Neural cell (in vitro differentiated cells): ENCODE measurements around the gene EPHA2.

Source experiments
- EP300 ChIP-seq: fragments of 450-650 bp; conservative IDR thresholded peaks from 2 replicates; pipeline ENCODE4 v1.6.1; 2014; ENCODE audit warnings: antibody characterized with exemption, mild to moderate bottlenecking, moderate library complexity; ENCODE audit not compliant: poor library complexity, severe bottlenecking
- MXI1 ChIP-seq: fragments of 450-650 bp; conservative IDR thresholded peaks from 2 replicates; pipeline ENCODE4 v1.6.1; 2014; ENCODE audit warnings: antibody characterized with exemption, mild to moderate bottlenecking; ENCODE audit not compliant: poor library complexity, severe bottlenecking
- POLR2AphosphoS5 ChIP-seq: IDR thresholded peaks from 2 replicates; pipeline ENCODE4 v1.6.1; 2012
- RAD21 ChIP-seq: fragments of 450-650 bp; conservative IDR thresholded peaks from 2 replicates; pipeline ENCODE4 v1.6.1; 2014; ENCODE audit warnings: antibody characterized with exemption, mild to moderate bottlenecking, moderate library complexity
- SMC3 ChIP-seq: fragments of 450-650 bp; conservative IDR thresholded peaks from 2 replicates; pipeline ENCODE4 v1.6.1; 2014; ENCODE audit warnings: antibody characterized with exemption, mild to moderate bottlenecking, moderate library complexity; ENCODE audit not compliant: poor library complexity
- TAF1 ChIP-seq: IDR thresholded peaks from 2 replicates; pipeline ENCODE4 v1.6.1; 2012; ENCODE audit warnings: low read depth
- TF ChIP-seq, protein P1 (sequence below): fragments of 450-650 bp; IDR thresholded peaks from 2 replicates; pipeline ENCODE4 v1.5.1; 2014; ENCODE audit warnings: antibody characterized with exemption, mild to moderate bottlenecking, moderate library complexity; ENCODE audit not compliant: poor library complexity, severe bottlenecking
- TF ChIP-seq, protein P2 (sequence below): IDR thresholded peaks from 2 replicates; pipeline ENCODE4 v1.6.1; 2012; ENCODE audit warnings: borderline replicate concordance

DNA sequence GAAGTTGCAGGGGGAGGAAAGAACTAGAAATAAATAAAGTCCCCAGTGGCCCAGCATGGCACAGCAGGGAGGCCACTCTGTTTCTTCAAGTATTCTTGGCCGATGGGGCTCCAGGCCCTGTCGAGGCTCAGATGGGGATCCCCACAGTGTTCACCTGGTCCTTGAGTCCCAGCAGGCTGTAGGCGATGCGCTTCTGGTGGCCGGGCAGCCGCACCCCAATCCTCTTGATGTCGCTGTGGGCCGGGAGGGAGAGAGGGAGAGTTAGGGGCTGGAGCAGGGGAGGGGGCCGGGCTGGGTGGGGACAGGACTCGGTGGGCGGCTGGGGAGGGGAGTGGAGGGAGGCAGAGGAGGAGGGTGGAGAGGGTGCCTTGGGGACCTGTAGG lies 30.8 kb downstream of the EPHA2 start:
- TF ChIP-seq, protein P1, sequence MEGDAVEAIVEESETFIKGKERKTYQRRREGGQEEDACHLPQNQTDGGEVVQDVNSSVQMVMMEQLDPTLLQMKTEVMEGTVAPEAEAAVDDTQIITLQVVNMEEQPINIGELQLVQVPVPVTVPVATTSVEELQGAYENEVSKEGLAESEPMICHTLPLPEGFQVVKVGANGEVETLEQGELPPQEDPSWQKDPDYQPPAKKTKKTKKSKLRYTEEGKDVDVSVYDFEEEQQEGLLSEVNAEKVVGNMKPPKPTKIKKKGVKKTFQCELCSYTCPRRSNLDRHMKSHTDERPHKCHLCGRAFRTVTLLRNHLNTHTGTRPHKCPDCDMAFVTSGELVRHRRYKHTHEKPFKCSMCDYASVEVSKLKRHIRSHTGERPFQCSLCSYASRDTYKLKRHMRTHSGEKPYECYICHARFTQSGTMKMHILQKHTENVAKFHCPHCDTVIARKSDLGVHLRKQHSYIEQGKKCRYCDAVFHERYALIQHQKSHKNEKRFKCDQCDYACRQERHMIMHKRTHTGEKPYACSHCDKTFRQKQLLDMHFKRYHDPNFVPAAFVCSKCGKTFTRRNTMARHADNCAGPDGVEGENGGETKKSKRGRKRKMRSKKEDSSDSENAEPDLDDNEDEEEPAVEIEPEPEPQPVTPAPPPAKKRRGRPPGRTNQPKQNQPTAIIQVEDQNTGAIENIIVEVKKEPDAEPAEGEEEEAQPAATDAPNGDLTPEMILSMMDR: no peak
- TF ChIP-seq SMC3 (no peak), MXI1 (no peak), POLR2AphosphoS5 (no peak), RAD21 (no peak), EP300 (no peak), TAF1 (no peak)
- TF ChIP-seq, protein P2, sequence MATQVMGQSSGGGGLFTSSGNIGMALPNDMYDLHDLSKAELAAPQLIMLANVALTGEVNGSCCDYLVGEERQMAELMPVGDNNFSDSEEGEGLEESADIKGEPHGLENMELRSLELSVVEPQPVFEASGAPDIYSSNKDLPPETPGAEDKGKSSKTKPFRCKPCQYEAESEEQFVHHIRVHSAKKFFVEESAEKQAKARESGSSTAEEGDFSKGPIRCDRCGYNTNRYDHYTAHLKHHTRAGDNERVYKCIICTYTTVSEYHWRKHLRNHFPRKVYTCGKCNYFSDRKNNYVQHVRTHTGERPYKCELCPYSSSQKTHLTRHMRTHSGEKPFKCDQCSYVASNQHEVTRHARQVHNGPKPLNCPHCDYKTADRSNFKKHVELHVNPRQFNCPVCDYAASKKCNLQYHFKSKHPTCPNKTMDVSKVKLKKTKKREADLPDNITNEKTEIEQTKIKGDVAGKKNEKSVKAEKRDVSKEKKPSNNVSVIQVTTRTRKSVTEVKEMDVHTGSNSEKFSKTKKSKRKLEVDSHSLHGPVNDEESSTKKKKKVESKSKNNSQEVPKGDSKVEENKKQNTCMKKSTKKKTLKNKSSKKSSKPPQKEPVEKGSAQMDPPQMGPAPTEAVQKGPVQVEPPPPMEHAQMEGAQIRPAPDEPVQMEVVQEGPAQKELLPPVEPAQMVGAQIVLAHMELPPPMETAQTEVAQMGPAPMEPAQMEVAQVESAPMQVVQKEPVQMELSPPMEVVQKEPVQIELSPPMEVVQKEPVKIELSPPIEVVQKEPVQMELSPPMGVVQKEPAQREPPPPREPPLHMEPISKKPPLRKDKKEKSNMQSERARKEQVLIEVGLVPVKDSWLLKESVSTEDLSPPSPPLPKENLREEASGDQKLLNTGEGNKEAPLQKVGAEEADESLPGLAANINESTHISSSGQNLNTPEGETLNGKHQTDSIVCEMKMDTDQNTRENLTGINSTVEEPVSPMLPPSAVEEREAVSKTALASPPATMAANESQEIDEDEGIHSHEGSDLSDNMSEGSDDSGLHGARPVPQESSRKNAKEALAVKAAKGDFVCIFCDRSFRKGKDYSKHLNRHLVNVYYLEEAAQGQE: no peak
